Measurements from ENCODE around the gene L1CAM.

DNA sequence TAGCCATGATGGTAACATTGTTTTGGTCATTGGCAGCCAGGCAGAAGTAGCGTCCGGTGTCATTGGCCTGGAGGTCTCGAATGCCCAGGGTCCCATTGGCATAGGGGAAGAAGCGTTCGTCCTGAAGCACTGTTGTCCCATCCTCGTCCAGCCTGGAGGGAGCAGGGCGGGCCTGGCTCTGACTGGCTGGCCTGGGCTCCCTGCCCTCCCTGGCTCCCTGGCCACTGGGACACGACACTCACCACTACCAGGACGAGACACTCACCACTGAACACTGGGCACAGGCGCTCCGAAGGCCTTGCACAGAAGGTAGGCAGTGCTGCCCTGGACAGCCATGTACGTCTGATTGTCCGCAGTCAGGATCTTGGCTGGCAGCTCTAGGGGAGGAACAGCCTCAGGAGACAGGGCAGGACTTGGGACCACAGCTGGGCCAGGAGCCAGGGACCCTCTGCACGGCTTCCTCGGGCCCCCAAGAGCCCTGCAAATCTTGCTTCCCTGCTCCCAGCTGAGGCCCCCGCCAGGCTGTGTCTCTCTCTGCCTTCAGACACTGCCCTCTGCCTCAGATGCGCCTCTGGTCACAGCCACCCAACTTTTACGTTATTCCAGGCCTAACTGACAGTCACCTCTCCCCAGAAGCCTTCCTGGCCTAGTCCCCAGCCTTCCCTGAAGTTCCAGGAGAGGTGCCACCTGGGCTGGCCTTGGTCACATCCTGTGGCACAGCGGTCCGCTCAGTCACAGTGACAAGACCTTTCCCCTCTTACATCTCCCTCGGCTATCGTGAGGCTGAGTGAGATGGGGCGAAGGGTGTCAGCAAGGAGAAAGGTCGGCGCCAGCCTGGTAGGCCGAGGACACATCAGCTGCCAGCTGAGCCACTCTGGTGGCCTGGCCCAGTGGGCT, 17.1 kb downstream of the L1CAM start:
- TF ChIP-seq, protein P1, sequence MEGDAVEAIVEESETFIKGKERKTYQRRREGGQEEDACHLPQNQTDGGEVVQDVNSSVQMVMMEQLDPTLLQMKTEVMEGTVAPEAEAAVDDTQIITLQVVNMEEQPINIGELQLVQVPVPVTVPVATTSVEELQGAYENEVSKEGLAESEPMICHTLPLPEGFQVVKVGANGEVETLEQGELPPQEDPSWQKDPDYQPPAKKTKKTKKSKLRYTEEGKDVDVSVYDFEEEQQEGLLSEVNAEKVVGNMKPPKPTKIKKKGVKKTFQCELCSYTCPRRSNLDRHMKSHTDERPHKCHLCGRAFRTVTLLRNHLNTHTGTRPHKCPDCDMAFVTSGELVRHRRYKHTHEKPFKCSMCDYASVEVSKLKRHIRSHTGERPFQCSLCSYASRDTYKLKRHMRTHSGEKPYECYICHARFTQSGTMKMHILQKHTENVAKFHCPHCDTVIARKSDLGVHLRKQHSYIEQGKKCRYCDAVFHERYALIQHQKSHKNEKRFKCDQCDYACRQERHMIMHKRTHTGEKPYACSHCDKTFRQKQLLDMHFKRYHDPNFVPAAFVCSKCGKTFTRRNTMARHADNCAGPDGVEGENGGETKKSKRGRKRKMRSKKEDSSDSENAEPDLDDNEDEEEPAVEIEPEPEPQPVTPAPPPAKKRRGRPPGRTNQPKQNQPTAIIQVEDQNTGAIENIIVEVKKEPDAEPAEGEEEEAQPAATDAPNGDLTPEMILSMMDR (IDR thresholded peaks at IDR 0.05; ENCODE audit: borderline replicate concordance, extremely low read depth, low read length, poor library complexity, severe bottlenecking): no peak
- no peak for TF ChIP-seq EZH2 (IDR thresholded peaks at IDR 0.05; ENCODE audit: borderline replicate concordance, low read depth, low read length, severe bottlenecking)
